ENCODE data around the gene CD300A.
"Not testable (repeated sequence)": the region's sequence is repeated elsewhere in the genome, so short reads cannot be mapped to it uniquely, and the experiment has no call there.

CD300A gene

GRCh38 chr17:74513987-74514631 lies 47.7 kb downstream of the CD300A start:
- Histone ChIP-seq H3K9ac (ENCODE audit: low read length) (no peak overlapping the region), H3K36me3 (replicated peaks; ENCODE audit: low read depth, low read length) (no peaks in the 10 kb centered on the region), H3K27ac (ENCODE audit: low read length) (no peak overlapping the region), H3K4me2 (ENCODE audit: low read length) (no peak overlapping the region), H4K20me1 (ENCODE audit: insufficient read depth, low read length) (no peaks in the 10 kb centered on the region), H3K79me2 (ENCODE audit: low read length) (no peaks in the 10 kb centered on the region), H3K4me3 (ENCODE audit: low read length) (no peak overlapping the region), H3K9me3 (ENCODE audit: insufficient read depth, low read length) (0 out of 2 replicates have a peak, but pooled peaks cover 6% of the 10 kb centered on the region), H3K27me3 (ENCODE audit: low read depth, low read length) (peaks cover 18% of the 10 kb centered on the region), H2AFZ (ENCODE audit: low read depth, low read length) (no peak overlapping the region), H3K4me1 (ENCODE audit: low read length) (no peaks in the 10 kb centered on the region)
- TF ChIP-seq EZH2phosphoT487 (IDR thresholded peaks at IDR 0.05; ENCODE audit: low read depth): no peak

GRCh38 chr17:74514632-74515334 lies 48.3 kb downstream of the CD300A start:
- Histone ChIP-seq H2AFZ (ENCODE audit: low read depth, low read length) (no peak overlapping the region), H3K9ac (ENCODE audit: low read length) (no peak overlapping the region), H3K36me3 (replicated peaks; ENCODE audit: low read depth, low read length) (no peaks in the 10 kb centered on the region), H3K27ac (ENCODE audit: low read length) (no peak overlapping the region), H3K27me3 (ENCODE audit: low read depth, low read length) (peaks cover 18% of the 10 kb centered on the region), H3K79me2 (ENCODE audit: low read length) (no peaks in the 10 kb centered on the region), H4K20me1 (ENCODE audit: insufficient read depth, low read length) (no peaks in the 10 kb centered on the region), H3K9me3 (ENCODE audit: insufficient read depth, low read length) (0 out of 2 replicates have a peak, but pooled peaks cover 6% of the 10 kb centered on the region), H3K4me3 (ENCODE audit: low read length) (no peak overlapping the region), H3K4me1 (ENCODE audit: low read length) (no peaks in the 10 kb centered on the region), H3K4me2 (ENCODE audit: low read length) (no peak overlapping the region)
- TF ChIP-seq EZH2phosphoT487 (IDR thresholded peaks at IDR 0.05; ENCODE audit: low read depth) (no peak), CTCF (IDR thresholded peaks at IDR 0.05; ENCODE audit: low read depth, low read length) (no peak)

GRCh38 chr17:74515941-74516340 lies 49.5 kb downstream of the CD300A start:
- no peak for TF ChIP-seq EZH2phosphoT487 (IDR thresholded peaks at IDR 0.05; ENCODE audit: low read depth)
- no peak for TF ChIP-seq CTCF (IDR thresholded peaks at IDR 0.05; ENCODE audit: low read depth, low read length)
- H3K36me3 ChIP-seq (replicated peaks; ENCODE audit: low read depth, low read length): no peaks in the 10 kb centered on the region
- H2AFZ ChIP-seq (ENCODE audit: low read depth, low read length): no peak overlapping the region
- H3K4me3 ChIP-seq (ENCODE audit: low read length): no peak overlapping the region
- H3K27ac ChIP-seq (ENCODE audit: low read length): no peak overlapping the region
- no peaks in the 10 kb centered on the region for H3K79me2 ChIP-seq (ENCODE audit: low read length)
- H3K27me3 ChIP-seq (ENCODE audit: low read depth, low read length): peaks cover 18% of the 10 kb centered on the region
- no peaks in the 10 kb centered on the region for H4K20me1 ChIP-seq (ENCODE audit: insufficient read depth, low read length)
- H3K4me2 ChIP-seq (ENCODE audit: low read length): no peak overlapping the region
- no peak overlapping the region for H3K9ac ChIP-seq (ENCODE audit: low read length)
- H3K4me1 ChIP-seq (ENCODE audit: low read length): no peaks in the 10 kb centered on the region
- 0 out of 2 replicates have a peak, but pooled peaks cover 6% of the 10 kb centered on the region for H3K9me3 ChIP-seq (ENCODE audit: insufficient read depth, low read length)

GRCh38 chr17:74516561-74517328 lies 50.3 kb downstream of the CD300A start:
- H3K4me1 ChIP-seq (ENCODE audit: low read length): no peaks in the 10 kb centered on the region
- H3K9ac ChIP-seq (ENCODE audit: low read length): no peak overlapping the region
- no peaks in the 10 kb centered on the region for H3K79me2 ChIP-seq (ENCODE audit: low read length)
- H4K20me1 ChIP-seq (ENCODE audit: insufficient read depth, low read length): no peaks in the 10 kb centered on the region
- H3K4me2 ChIP-seq (ENCODE audit: low read length): no peak overlapping the region
- H3K4me3 ChIP-seq (ENCODE audit: low read length): no peak overlapping the region
- peaks cover 16% of the 10 kb centered on the region for H3K27me3 ChIP-seq (ENCODE audit: low read depth, low read length)
- H3K36me3 ChIP-seq (replicated peaks; ENCODE audit: low read depth, low read length): no peaks in the 10 kb centered on the region
- no peak overlapping the region for H2AFZ ChIP-seq (ENCODE audit: low read depth, low read length)
- H3K9me3 ChIP-seq (ENCODE audit: insufficient read depth, low read length): 0 out of 2 replicates have a peak, but pooled peaks cover 6% of the 10 kb centered on the region
- TF ChIP-seq EZH2phosphoT487 (IDR thresholded peaks at IDR 0.05; ENCODE audit: low read depth) (no peak), CTCF (IDR thresholded peaks at IDR 0.05; ENCODE audit: low read depth, low read length) (no peak)
- no peak overlapping the region for H3K27ac ChIP-seq (ENCODE audit: low read length)

- H3K4me2 ChIP-seq (ENCODE audit: low read length); H2AFZ ChIP-seq (ENCODE audit: low read depth, low read length); H3K27me3 ChIP-seq (ENCODE audit: low read depth, low read length); H3K79me2 ChIP-seq (ENCODE audit: low read length); H3K36me3 ChIP-seq (replicated peaks; ENCODE audit: low read depth, low read length); H3K4me1 ChIP-seq (ENCODE audit: low read length); H3K9ac ChIP-seq (ENCODE audit: low read length); H4K20me1 ChIP-seq (ENCODE audit: insufficient read depth, low read length); H3K27ac ChIP-seq (ENCODE audit: low read length); H3K9me3 ChIP-seq (ENCODE audit: insufficient read depth, low read length); H3K4me3 ChIP-seq (ENCODE audit: low read length): not testable (repeated sequence)
These were observed 52.1 kb downstream of the CD300A start for GRCh38 chr17:74518413-74518981.
